ENCODE results near the gene ARHGAP26.

Gene ARHGAP26

DNA sequence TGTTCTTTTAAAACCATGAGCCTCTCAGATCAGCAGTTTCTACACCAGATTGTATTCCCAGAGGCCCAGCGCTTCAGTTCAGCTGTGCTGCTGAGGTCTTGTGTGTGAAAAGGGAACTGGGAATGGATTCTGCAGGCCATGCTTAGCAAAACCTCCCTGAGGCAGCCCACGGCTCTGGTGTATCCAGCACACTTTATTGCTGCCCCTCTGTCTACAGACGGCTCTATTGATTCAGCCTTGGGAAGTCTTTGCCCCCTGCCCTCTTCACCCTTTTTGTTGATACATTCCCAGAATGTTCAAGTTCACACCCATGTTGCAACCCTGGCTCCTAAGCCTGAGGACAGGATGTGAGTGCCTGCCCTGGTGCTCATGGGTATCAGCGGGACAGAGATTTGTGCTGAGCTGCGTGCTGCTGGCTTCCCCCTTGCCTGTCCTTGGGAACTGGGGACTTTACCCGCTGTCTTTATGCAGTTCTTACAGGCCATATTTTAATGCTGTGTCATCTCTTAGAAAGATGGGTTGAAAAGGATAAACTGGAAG is 37.3 kb downstream of the ARHGAP26 start:
- H3K9me3 ChIP-seq (ENCODE audit: insufficient read depth, low read length), result no peaks in the 10 kb centered on the region
- no peak for TF ChIP-seq YY1 (IDR thresholded peaks at IDR 0.05; ENCODE audit: insufficient read depth, insufficient read length)
- no peak for TF ChIP-seq ZNF274 (IDR thresholded peaks at IDR 0.05; ENCODE audit: low read depth, low read length)
- no peak for TF ChIP-seq SUZ12 (IDR thresholded peaks at IDR 0.05; ENCODE audit: extremely low read depth, insufficient read depth, insufficient read length)
- no peak overlapping the region for H3K4me3 ChIP-seq (ENCODE audit: insufficient read length, low read depth)
- no peaks in the 10 kb centered on the region for H3K4me1 ChIP-seq (ENCODE audit: insufficient read depth, insufficient read length)
- no peak overlapping the region for H3K9ac ChIP-seq (ENCODE audit: insufficient read length, low read depth)
- no peak for DNase-seq (ENCODE audit: low read depth, low spot score)
- no peaks in the 10 kb centered on the region for H3K36me3 ChIP-seq (ENCODE audit: insufficient read depth, insufficient read length, low read length)
- H3K27me3 ChIP-seq (ENCODE audit: insufficient read depth, insufficient read length), result no peaks in the 10 kb centered on the region

DNA sequence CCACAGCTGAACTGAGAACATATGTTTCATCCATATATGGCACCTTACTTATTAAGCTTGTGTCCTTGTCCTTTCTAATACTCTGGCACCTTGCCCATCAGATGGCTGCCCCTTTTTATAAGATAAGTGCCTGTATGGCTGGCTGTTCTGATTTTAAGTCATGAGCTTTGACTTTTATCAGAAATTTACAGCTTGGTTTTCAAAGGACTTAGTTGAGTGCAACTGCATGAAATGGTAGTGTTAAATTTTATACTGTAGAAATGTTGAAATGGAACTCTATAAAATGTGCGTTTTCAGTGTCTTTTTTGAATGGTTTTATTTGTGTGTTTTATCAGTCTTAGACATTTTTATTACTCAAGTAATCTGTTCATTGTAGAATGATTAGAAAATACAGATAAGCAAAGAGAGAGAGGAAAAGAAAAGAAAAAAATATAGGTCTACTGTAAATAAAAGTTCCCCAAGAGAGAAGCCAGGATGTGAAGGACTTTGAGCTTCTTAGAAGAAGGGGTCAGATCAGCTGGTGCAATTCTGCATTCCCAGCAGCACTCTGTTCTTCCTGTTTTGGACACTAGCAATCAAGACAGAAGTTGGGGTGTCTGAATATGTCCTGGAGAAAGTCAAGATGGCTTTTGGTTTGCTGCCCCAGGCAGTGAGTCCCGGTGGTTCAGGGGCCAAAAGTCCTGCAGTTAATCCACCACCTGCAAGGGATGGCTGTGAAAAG is 38.9 kb downstream of the ARHGAP26 start:
- Histone ChIP-seq H3K27me3 (ENCODE audit: insufficient read depth, insufficient read length) (no peaks in the 10 kb centered on the region), H3K9me3 (ENCODE audit: insufficient read depth, low read length) (no peaks in the 10 kb centered on the region), H3K4me3 (ENCODE audit: insufficient read length, low read depth) (no peak overlapping the region), H3K36me3 (ENCODE audit: insufficient read depth, insufficient read length, low read length) (no peaks in the 10 kb centered on the region), H3K4me1 (ENCODE audit: insufficient read depth, insufficient read length) (no peaks in the 10 kb centered on the region), H3K9ac (ENCODE audit: insufficient read length, low read depth) (no peak overlapping the region)
- TF ChIP-seq ZNF274 (IDR thresholded peaks at IDR 0.05; ENCODE audit: low read depth, low read length), result no peak
- TF ChIP-seq SUZ12 (IDR thresholded peaks at IDR 0.05; ENCODE audit: extremely low read depth, insufficient read depth, insufficient read length), result no peak
- TF ChIP-seq YY1 (IDR thresholded peaks at IDR 0.05; ENCODE audit: insufficient read depth, insufficient read length), result no peak
- DNase-seq (ENCODE audit: low read depth, low spot score), result no peak

DNA sequence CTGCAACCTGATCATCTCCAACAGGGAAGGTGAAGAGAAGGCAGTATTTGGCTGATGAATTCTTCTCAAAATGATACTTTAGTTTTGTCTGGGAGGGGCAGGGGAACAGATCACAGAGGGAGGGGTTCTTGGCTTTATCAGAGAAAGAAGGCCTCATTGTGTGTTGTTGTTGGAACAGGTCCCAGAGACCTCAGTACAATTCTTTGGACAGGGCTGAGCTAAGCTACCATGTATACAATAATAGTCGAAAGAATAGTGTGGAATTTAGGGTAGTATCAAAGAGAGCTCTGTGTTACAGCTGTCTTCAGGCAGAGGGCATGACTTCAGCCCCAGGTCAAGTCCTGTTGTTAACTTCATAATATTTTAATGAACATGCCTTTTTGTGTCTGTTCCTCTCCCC is 39.9 kb downstream of the ARHGAP26 start:
- Histone ChIP-seq H3K36me3 (ENCODE audit: insufficient read depth, insufficient read length, low read length) (no peaks in the 10 kb centered on the region), H3K4me1 (ENCODE audit: insufficient read depth, insufficient read length) (no peaks in the 10 kb centered on the region), H3K4me3 (ENCODE audit: insufficient read length, low read depth) (no peak overlapping the region), H3K9ac (ENCODE audit: insufficient read length, low read depth) (no peak overlapping the region), H3K9me3 (ENCODE audit: insufficient read depth, low read length) (no peaks in the 10 kb centered on the region), H3K27me3 (ENCODE audit: insufficient read depth, insufficient read length) (no peaks in the 10 kb centered on the region)
- no peak for TF ChIP-seq ZNF274 (IDR thresholded peaks at IDR 0.05; ENCODE audit: low read depth, low read length)
- no peak for TF ChIP-seq YY1 (IDR thresholded peaks at IDR 0.05; ENCODE audit: insufficient read depth, insufficient read length)
- TF ChIP-seq SUZ12 (IDR thresholded peaks at IDR 0.05; ENCODE audit: extremely low read depth, insufficient read depth, insufficient read length), result no peak
- no peak for DNase-seq (ENCODE audit: low read depth, low spot score)

DNA sequence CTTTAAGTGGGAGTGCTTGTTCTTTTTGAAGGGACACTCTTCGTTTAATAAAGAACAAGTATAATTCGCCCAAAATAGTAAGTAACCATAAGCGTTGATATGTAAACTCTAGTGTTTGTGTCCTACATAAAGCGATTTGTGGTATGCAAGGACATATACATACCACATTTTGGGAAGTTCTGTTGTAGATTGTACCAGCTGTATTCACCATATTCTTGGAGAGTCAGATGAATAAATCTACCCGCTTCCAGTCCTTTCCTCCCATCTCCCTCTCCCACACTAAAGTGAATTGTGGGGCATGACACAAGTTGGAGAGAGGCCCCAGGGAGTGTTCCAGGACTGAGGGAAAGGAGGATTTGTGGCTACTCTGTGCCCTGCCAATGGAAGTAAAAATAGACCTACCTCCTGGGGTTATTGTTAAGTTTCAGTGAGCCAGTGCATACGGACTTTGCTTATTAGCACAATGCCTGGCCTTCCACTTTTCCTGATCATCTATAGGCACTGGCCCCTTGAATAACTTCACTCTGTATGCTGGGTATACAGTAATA is 40.6 kb downstream of the ARHGAP26 start:
- no peak overlapping the region for H3K4me3 ChIP-seq (ENCODE audit: insufficient read length, low read depth)
- H3K9me3 ChIP-seq (ENCODE audit: insufficient read depth, low read length), result no peaks in the 10 kb centered on the region
- H3K9ac ChIP-seq (ENCODE audit: insufficient read length, low read depth), result no peak overlapping the region
- DNase-seq (ENCODE audit: low read depth, low spot score), result no peak
- H3K36me3 ChIP-seq (ENCODE audit: insufficient read depth, insufficient read length, low read length), result no peaks in the 10 kb centered on the region
- TF ChIP-seq ZNF274 (IDR thresholded peaks at IDR 0.05; ENCODE audit: low read depth, low read length) (no peak), SUZ12 (IDR thresholded peaks at IDR 0.05; ENCODE audit: extremely low read depth, insufficient read depth, insufficient read length) (no peak), YY1 (IDR thresholded peaks at IDR 0.05; ENCODE audit: insufficient read depth, insufficient read length) (no peak)
- H3K27me3 ChIP-seq (ENCODE audit: insufficient read depth, insufficient read length), result no peaks in the 10 kb centered on the region
- H3K4me1 ChIP-seq (ENCODE audit: insufficient read depth, insufficient read length), result no peaks in the 10 kb centered on the region

DNA sequence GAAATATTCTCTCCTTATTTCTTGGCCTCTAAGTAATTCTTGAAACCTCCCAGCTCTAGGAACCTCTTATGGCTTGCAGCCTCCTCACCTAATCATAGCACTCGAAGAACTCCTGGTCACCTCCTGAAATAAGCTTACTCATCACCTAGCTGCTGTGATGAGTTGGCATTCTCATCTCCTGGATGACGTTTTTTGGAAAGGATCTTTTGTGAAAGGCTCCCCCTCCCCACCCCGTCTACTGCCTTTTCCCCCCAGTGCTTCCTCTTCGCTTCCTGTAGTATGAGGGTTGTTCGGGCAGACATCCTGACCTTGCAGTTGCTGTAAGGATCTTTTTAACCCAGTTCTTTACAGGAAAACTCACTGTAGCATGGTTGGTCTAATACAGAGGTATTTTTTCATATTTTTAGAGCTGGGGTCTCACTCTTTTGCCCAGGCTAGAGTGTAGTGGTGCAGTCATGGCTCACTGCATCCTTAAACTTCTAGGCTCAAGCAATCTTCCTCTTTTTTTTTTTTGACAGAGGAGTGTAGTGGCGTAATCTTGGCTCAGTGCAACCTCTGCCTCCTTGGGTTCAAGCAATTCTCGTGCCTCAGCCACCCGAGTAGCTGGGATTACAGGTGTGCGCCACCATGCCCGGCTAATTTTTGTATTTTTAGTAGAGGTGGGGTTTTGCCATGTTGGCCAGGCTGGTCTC is 41.8 kb downstream of the ARHGAP26 start:
- TF ChIP-seq YY1 (IDR thresholded peaks at IDR 0.05; ENCODE audit: insufficient read depth, insufficient read length) (no peak), ZNF274 (IDR thresholded peaks at IDR 0.05; ENCODE audit: low read depth, low read length) (no peak), SUZ12 (IDR thresholded peaks at IDR 0.05; ENCODE audit: extremely low read depth, insufficient read depth, insufficient read length) (no peak)
- peaks cover 4% of the 10 kb centered on the region for H3K4me1 ChIP-seq (ENCODE audit: insufficient read depth, insufficient read length)
- H3K9ac ChIP-seq (ENCODE audit: insufficient read length, low read depth), result no peak overlapping the region
- no peaks in the 10 kb centered on the region for H3K36me3 ChIP-seq (ENCODE audit: insufficient read depth, insufficient read length, low read length)
- H3K9me3 ChIP-seq (ENCODE audit: insufficient read depth, low read length), result no peaks in the 10 kb centered on the region
- no peak overlapping the region for H3K4me3 ChIP-seq (ENCODE audit: insufficient read length, low read depth)
- DNase-seq (ENCODE audit: low read depth, low spot score), result no peak
- no peaks in the 10 kb centered on the region for H3K27me3 ChIP-seq (ENCODE audit: insufficient read depth, insufficient read length)

DNA sequence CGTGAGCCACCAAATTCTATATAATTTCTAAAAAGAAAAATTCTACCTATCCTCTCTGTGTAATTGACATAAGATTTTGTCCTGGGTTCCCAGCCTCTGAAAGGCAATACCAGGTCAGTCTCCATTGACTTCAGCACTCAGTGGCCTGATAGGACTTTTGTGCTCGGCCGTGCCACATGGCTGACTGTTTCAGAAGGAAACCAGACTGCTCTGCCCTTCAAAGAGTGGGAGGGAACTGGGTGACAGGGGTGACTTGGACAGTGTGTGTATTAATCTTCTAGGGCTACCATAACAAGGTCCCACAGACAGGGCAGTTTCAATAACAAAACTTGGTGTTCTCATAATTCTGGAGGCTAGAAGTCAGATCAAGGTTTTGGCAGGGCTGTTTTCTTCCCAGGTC is 43.0 kb downstream of the ARHGAP26 start:
- no peak overlapping the region for H3K9ac ChIP-seq (ENCODE audit: insufficient read length, low read depth)
- H3K4me1 ChIP-seq (ENCODE audit: insufficient read depth, insufficient read length), result peaks cover 4% of the 10 kb centered on the region

DNA sequence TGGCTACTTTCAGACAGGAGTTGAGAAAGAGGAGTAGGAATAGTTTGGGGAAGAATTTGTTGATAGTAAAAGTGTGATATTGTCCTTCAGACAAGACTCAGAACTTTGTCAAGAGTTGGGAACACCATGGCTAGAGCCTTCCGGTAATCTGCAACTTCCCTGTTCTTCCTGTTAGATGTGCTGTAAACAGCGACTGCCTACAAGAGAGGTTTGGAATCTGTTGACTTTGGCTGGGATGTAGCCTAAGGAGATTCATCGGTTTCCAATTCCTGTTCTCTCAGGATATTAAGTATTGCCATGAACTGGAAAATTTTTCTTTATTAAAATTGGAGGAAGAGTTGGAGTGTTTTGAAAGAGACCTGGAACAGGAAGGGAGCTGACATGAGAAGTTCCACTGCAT is 43.9 kb downstream of the ARHGAP26 start:
- Histone ChIP-seq H3K36me3 (ENCODE audit: insufficient read depth, insufficient read length, low read length) (no peaks in the 10 kb centered on the region), H3K4me3 (ENCODE audit: insufficient read length, low read depth) (no peak overlapping the region), H3K4me1 (ENCODE audit: insufficient read depth, insufficient read length) (peaks cover 7% of the 10 kb centered on the region), H3K9me3 (ENCODE audit: insufficient read depth, low read length) (no peaks in the 10 kb centered on the region), H3K27me3 (ENCODE audit: insufficient read depth, insufficient read length) (no peaks in the 10 kb centered on the region), H3K9ac (ENCODE audit: insufficient read length, low read depth) (no peak overlapping the region)
- DNase-seq (ENCODE audit: low read depth, low spot score), result no peak
- TF ChIP-seq SUZ12 (IDR thresholded peaks at IDR 0.05; ENCODE audit: extremely low read depth, insufficient read depth, insufficient read length), result no peak
- no peak for TF ChIP-seq YY1 (IDR thresholded peaks at IDR 0.05; ENCODE audit: insufficient read depth, insufficient read length)
- no peak for TF ChIP-seq ZNF274 (IDR thresholded peaks at IDR 0.05; ENCODE audit: low read depth, low read length)

More for the DNA sequence above, 43.0 kb downstream of the ARHGAP26 start:
- no peak for TF ChIP-seq ZNF274 (IDR thresholded peaks at IDR 0.05; ENCODE audit: low read depth, low read length)
- no peak for TF ChIP-seq SUZ12 (IDR thresholded peaks at IDR 0.05; ENCODE audit: extremely low read depth, insufficient read depth, insufficient read length)
- TF ChIP-seq YY1 (IDR thresholded peaks at IDR 0.05; ENCODE audit: insufficient read depth, insufficient read length), result no peak
- no peak for DNase-seq (ENCODE audit: low read depth, low spot score)
- H3K36me3 ChIP-seq (ENCODE audit: insufficient read depth, insufficient read length, low read length), result no peaks in the 10 kb centered on the region
- H3K27me3 ChIP-seq (ENCODE audit: insufficient read depth, insufficient read length), result no peaks in the 10 kb centered on the region
- H3K4me3 ChIP-seq (ENCODE audit: insufficient read length, low read depth), result no peak overlapping the region
- no peaks in the 10 kb centered on the region for H3K9me3 ChIP-seq (ENCODE audit: insufficient read depth, low read length)

Measured in NT2/D1 (cell line).